HL-60 (cell line): ENCODE measurements around the gene DCTPP1.

Experiments
- DNase-seq, 2 experiments: peaks; one replicate each; pipeline ENCODE4 v3.0.0-alpha.2; 2010 to 2020; ENCODE audit warnings: low read depth in 1 of 2, low spot score in 1 of 2
- H3K27ac ChIP-seq: fragments of 250-450 bp; sonication (Bioruptor Pico); replicated peaks from 2 replicates; pipeline ENCODE4 v1.5.1; 2020; ENCODE audit warnings: mild to moderate bottlenecking, moderate library complexity
- H3K27me3 ChIP-seq: fragments of 250-450 bp; sonication (Bioruptor Pico); 2 replicates; pipeline ENCODE4 v1.5.1; 2021; ENCODE audit warnings: mild to moderate bottlenecking, moderate library complexity; ENCODE audit not compliant: insufficient read depth, poor library complexity, severe bottlenecking
- H3K4me3 ChIP-seq: replicated peaks from 2 replicates; pipeline ENCODE4 v1.5.1; 2011; ENCODE audit warnings: mild to moderate bottlenecking, control low read depth, low read length; ENCODE audit not compliant: insufficient read depth
- GABPA ChIP-seq: IDR thresholded peaks from 2 replicates; pipeline ENCODE4 v1.6.1; 2012; ENCODE audit warnings: low read depth
- POLR2AphosphoS5 ChIP-seq: IDR thresholded peaks from 2 replicates; pipeline ENCODE4 v1.6.1; 2012; ENCODE audit warnings: low read depth
- SPI1 ChIP-seq: IDR thresholded peaks from 2 replicates; pipeline ENCODE4 v1.6.1; 2012; ENCODE audit warnings: low read depth, mild to moderate bottlenecking, borderline replicate concordance
- TF ChIP-seq, protein P1 (sequence below): IDR thresholded peaks from 2 replicates; pipeline ENCODE4 v1.6.1; 2012; ENCODE audit warnings: low read depth; ENCODE audit not compliant: insufficient replicate concordance
- TF ChIP-seq, protein P2 (sequence below): IDR thresholded peaks from one replicate; pipeline ENCODE4 v1.5.1; 2011; ENCODE audit warnings: low read length, control low read depth, inconsistent platforms; ENCODE audit not compliant: insufficient read depth

Gene DCTPP1

DNA sequence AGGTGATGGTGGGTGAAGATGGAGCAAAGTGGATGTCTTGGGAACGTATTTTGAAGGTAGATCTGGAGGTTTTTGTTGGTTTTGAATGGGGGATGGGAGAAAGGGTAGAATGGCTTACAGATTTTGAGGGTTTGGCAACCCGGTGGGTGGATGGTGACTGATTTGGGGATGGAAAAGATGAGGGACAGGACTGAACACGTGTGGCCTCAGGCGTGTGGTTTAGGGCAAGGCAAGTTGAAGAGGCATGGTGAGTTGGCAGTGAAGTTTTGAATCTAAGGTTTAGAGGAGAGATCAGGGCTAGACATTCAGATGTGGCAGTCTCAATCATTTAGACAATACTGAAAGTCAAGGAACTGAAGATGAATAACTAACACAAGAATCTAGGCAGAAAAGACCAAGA lies 5.0 kb upstream of the DCTPP1 start:
- DNase-seq = no peak
- TF ChIP-seq SPI1 (no peak), GABPA (no peak), POLR2AphosphoS5 (no peak)
- TF ChIP-seq, protein P1, sequence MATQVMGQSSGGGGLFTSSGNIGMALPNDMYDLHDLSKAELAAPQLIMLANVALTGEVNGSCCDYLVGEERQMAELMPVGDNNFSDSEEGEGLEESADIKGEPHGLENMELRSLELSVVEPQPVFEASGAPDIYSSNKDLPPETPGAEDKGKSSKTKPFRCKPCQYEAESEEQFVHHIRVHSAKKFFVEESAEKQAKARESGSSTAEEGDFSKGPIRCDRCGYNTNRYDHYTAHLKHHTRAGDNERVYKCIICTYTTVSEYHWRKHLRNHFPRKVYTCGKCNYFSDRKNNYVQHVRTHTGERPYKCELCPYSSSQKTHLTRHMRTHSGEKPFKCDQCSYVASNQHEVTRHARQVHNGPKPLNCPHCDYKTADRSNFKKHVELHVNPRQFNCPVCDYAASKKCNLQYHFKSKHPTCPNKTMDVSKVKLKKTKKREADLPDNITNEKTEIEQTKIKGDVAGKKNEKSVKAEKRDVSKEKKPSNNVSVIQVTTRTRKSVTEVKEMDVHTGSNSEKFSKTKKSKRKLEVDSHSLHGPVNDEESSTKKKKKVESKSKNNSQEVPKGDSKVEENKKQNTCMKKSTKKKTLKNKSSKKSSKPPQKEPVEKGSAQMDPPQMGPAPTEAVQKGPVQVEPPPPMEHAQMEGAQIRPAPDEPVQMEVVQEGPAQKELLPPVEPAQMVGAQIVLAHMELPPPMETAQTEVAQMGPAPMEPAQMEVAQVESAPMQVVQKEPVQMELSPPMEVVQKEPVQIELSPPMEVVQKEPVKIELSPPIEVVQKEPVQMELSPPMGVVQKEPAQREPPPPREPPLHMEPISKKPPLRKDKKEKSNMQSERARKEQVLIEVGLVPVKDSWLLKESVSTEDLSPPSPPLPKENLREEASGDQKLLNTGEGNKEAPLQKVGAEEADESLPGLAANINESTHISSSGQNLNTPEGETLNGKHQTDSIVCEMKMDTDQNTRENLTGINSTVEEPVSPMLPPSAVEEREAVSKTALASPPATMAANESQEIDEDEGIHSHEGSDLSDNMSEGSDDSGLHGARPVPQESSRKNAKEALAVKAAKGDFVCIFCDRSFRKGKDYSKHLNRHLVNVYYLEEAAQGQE = no peak
- TF ChIP-seq, protein P2, sequence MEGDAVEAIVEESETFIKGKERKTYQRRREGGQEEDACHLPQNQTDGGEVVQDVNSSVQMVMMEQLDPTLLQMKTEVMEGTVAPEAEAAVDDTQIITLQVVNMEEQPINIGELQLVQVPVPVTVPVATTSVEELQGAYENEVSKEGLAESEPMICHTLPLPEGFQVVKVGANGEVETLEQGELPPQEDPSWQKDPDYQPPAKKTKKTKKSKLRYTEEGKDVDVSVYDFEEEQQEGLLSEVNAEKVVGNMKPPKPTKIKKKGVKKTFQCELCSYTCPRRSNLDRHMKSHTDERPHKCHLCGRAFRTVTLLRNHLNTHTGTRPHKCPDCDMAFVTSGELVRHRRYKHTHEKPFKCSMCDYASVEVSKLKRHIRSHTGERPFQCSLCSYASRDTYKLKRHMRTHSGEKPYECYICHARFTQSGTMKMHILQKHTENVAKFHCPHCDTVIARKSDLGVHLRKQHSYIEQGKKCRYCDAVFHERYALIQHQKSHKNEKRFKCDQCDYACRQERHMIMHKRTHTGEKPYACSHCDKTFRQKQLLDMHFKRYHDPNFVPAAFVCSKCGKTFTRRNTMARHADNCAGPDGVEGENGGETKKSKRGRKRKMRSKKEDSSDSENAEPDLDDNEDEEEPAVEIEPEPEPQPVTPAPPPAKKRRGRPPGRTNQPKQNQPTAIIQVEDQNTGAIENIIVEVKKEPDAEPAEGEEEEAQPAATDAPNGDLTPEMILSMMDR = no peak
- Histone ChIP-seq H3K27me3 (no peaks in the 10 kb centered on the region), H3K4me3 (no peak overlapping the region), H3K27ac (no peak overlapping the region)

DNA sequence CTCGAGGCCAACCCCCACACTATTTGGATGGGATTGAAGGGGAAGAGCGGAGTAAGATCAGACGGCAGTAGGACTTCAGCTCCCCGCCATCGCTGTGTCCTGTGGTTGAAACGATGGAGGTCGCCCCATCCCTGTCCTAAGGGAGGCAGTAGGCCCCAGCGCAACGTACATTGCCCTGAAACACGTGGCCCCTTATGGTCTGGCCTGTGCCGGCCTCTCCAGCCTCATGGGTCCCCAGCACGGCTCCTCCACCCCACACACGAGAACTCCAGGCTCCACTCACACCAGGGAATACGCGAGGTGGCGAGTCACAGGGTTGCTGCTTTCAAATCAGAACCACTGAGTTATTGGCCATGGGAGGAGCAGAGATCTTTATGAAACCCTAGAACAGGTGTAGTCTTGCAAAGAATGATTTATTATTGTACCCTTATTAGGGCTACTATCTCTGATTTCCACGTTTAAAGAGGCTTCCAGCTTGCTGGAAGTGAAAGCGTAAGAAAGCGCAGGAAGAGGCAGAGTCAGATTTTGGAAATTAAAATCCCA lies 669 bp upstream of the DCTPP1 start:
- DNase-seq = peak in 1 of 2 experiments; percentile 69
- TF ChIP-seq POLR2AphosphoS5 = no peak; the same call in 1 of the 2 replicates
- TF ChIP-seq, protein P1 = no peak
- TF ChIP-seq SPI1 = no peak
- Histone ChIP-seq H3K27ac (peak overlapping the region; percentile 34), H3K27me3 (no peaks in the 10 kb centered on the region), H3K4me3 (0 out of 2 replicates have a peak overlapping the region, but pooled peaks have one; percentile 13)

DNA sequence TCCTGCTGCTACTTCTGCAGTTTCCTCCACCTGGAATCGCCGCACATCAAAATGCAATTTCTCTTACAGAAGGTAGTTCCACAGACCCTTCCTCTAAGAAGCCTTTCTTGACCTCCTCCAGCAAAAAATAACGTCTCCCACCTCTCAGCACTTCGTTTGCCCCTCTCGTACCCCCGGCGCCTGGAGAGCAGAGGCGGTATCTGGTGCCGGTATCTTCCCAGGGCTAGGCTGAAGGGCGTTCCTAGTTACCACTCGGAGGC lies 482 bp downstream of the DCTPP1 start:
- H3K27me3 ChIP-seq = no peaks in the 10 kb centered on the region
- no peak for DNase-seq
- TF ChIP-seq GABPA (no peak), POLR2AphosphoS5 (no peak), SPI1 (no peak)
- TF ChIP-seq, protein P1 = no peak
- TF ChIP-seq, protein P2 = no peak
- peak overlapping the region; percentile 78 for H3K27ac ChIP-seq
- peak overlapping the region; percentile 100 for H3K4me3 ChIP-seq

DNA sequence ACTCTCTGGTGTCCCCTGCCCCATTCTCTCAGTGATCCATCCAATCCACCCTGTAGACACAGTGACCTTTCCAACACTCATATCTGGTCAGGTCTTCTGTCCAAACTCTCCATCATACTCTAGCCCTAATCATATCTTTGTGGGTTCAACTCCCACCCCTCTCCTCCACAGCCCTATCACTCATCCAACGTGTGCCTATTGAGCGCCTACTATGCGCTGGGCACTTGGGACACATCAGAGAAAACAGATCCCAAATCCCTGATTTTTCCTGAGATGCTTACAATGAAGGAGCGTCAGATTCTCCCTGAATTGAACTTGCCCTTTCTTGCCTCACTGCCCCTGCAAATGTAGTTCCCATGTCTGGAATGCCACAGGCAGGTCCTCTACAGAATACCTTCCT lies 1.8 kb downstream of the DCTPP1 start:
- H3K27me3 ChIP-seq = no peaks in the 10 kb centered on the region
- no peak overlapping the region for H3K27ac ChIP-seq
- no peak for DNase-seq
- no peak overlapping the region for H3K4me3 ChIP-seq
- no peak for TF ChIP-seq POLR2AphosphoS5
- TF ChIP-seq, protein P1 = no peak
- no peak for TF ChIP-seq GABPA
- TF ChIP-seq SPI1 = no peak
- TF ChIP-seq, protein P2 = no peak
